Glutamatergic neuron (in vitro differentiated cells): Measurements from ENCODE around the gene BMPR1B. TPM values are rescaled to one million over a fixed set of nuclear protein-coding genes. Genes with fewer than 3 reads are reported as not detected.

Source experiments
- DNase-seq: peaks from one replicate; pipeline ENCODE4 v3.0.0; 2022
- H3K27ac Mint-ChIP-seq: one replicate; pipeline ENCODE4 v1.8.0; 2020; ENCODE audit warnings: mild to moderate bottlenecking, mixed read lengths, inconsistent platforms; ENCODE audit not compliant: unreplicated experiment
- H3K27me3 Mint-ChIP-seq: one replicate; pipeline ENCODE4 v1.8.0; 2020; ENCODE audit warnings: mild to moderate bottlenecking, moderate library complexity, mixed read lengths, inconsistent platforms; ENCODE audit not compliant: unreplicated experiment
- H3K36me3 Mint-ChIP-seq: one replicate; pipeline ENCODE4 v1.8.0; 2020; ENCODE audit warnings: mild to moderate bottlenecking, mixed read lengths, inconsistent platforms; ENCODE audit not compliant: unreplicated experiment
- H3K4me1 Mint-ChIP-seq: one replicate; pipeline ENCODE4 v1.8.0; 2020; ENCODE audit warnings: mild to moderate bottlenecking, low read depth, mixed read lengths, inconsistent platforms; ENCODE audit not compliant: unreplicated experiment
- H3K4me3 Mint-ChIP-seq: one replicate; pipeline ENCODE4 v1.8.0; 2020; ENCODE audit warnings: mild to moderate bottlenecking, mixed read lengths, inconsistent platforms; ENCODE audit not compliant: unreplicated experiment
- H3K9me3 Mint-ChIP-seq: one replicate; pipeline ENCODE4 v1.8.0; 2020; ENCODE audit warnings: mild to moderate bottlenecking, moderate library complexity, mixed read lengths, inconsistent platforms; ENCODE audit not compliant: unreplicated experiment
- total RNA-seq: library from RNA; stranded (reverse); fragmentation: NEBNext Ultra II Directional; extraction: Animal tissue kit (Norgen Biotek cat#: 25700); gene quantifications from one replicate; pipeline ENCODE4 v1.2.1, GENCODE V29; 2021; ENCODE audit not compliant: unreplicated experiment
- TF ChIP-seq, protein P1 (sequence below): fragments of 200-600 bp; sonication (generic); IDR thresholded peaks from one replicate; pipeline ENCODE4 v1.5.0; 2021; ENCODE audit not compliant: partially characterized antibody, unreplicated experiment

BMPR1B gene
- total RNA-seq, 1 donor from 2014 or later = 2.4 TPM

DNA sequence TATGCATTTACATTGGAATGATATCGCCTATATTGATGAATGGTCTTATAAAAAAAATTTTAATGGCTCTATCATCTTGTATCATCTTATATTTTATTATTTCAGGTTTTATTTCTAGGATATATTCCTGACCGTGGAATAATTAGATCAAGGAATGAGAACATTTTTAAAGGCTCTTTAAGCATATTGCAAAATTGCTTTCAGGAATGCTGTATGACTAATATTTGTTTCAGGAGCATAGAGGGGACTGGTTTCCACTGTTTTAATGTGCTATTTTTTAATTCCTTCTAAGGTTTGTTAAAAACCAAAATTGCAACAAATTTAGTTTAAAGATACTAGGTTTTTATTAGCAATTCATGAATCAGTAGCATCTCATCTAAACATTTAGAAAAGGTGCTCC is 120.2 kb downstream of the BMPR1B start:
- Mint-ChIP-seq H3K9me3 (no peaks in the 10 kb centered on the region), H3K4me3 (no peak overlapping the region), H3K27ac (no peak overlapping the region), H3K4me1 (no peaks in the 10 kb centered on the region), H3K36me3 (no peaks in the 10 kb centered on the region), H3K27me3 (no peaks in the 10 kb centered on the region)
- TF ChIP-seq, protein P1, sequence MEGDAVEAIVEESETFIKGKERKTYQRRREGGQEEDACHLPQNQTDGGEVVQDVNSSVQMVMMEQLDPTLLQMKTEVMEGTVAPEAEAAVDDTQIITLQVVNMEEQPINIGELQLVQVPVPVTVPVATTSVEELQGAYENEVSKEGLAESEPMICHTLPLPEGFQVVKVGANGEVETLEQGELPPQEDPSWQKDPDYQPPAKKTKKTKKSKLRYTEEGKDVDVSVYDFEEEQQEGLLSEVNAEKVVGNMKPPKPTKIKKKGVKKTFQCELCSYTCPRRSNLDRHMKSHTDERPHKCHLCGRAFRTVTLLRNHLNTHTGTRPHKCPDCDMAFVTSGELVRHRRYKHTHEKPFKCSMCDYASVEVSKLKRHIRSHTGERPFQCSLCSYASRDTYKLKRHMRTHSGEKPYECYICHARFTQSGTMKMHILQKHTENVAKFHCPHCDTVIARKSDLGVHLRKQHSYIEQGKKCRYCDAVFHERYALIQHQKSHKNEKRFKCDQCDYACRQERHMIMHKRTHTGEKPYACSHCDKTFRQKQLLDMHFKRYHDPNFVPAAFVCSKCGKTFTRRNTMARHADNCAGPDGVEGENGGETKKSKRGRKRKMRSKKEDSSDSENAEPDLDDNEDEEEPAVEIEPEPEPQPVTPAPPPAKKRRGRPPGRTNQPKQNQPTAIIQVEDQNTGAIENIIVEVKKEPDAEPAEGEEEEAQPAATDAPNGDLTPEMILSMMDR = no peak
- no peak for DNase-seq

- no peaks in the 10 kb centered on the region for H3K36me3 Mint-ChIP-seq
- no peak for DNase-seq
- no peak overlapping the region for H3K27ac Mint-ChIP-seq
- no peaks in the 10 kb centered on the region for H3K4me1 Mint-ChIP-seq
- no peaks in the 10 kb centered on the region for H3K27me3 Mint-ChIP-seq
- H3K9me3 Mint-ChIP-seq = no peaks in the 10 kb centered on the region
- TF ChIP-seq, protein P1 = no peak
- no peak overlapping the region for H3K4me3 Mint-ChIP-seq
Observed at GRCh38 chr4:94880956-94881355, 123.2 kb downstream of the BMPR1B start.

DNA sequence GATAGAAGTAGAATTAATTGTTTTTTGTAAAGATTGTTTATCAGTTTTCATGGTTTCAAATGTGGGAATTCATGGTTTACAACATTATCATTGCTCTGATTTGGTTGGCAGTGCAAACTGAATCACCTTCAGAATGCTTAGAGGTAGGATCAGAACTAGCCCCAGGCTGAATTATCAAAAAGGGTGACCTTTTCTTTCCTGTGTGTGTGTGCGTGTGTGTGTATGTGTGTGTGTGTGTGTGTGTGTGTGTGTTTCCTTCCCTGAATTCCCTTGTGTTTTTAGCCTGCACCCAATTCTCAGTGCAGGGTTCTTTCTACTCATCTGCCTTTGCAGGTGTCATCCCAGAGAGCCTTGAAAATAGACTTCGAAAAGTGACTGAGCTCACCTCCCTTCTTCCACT is 125.0 kb downstream of the BMPR1B start:
- TF ChIP-seq, protein P1 = no peak
- no peaks in the 10 kb centered on the region for H3K9me3 Mint-ChIP-seq
- no peaks in the 10 kb centered on the region for H3K27me3 Mint-ChIP-seq
- no peaks in the 10 kb centered on the region for H3K4me1 Mint-ChIP-seq
- no peak overlapping the region for H3K27ac Mint-ChIP-seq
- DNase-seq = no peak
- no peak overlapping the region for H3K4me3 Mint-ChIP-seq
- no peaks in the 10 kb centered on the region for H3K36me3 Mint-ChIP-seq

GRCh38 chr4:94887027-94887426 is 129.3 kb downstream of the BMPR1B start:
- no peaks in the 10 kb centered on the region for H3K27me3 Mint-ChIP-seq
- no peak overlapping the region for H3K4me3 Mint-ChIP-seq
- TF ChIP-seq, protein P1 = no peak
- H3K36me3 Mint-ChIP-seq = no peaks in the 10 kb centered on the region
- DNase-seq = no peak
- H3K9me3 Mint-ChIP-seq = no peaks in the 10 kb centered on the region
- H3K27ac Mint-ChIP-seq = no peak overlapping the region
- H3K4me1 Mint-ChIP-seq = peaks cover 3% of the 10 kb centered on the region

DNA sequence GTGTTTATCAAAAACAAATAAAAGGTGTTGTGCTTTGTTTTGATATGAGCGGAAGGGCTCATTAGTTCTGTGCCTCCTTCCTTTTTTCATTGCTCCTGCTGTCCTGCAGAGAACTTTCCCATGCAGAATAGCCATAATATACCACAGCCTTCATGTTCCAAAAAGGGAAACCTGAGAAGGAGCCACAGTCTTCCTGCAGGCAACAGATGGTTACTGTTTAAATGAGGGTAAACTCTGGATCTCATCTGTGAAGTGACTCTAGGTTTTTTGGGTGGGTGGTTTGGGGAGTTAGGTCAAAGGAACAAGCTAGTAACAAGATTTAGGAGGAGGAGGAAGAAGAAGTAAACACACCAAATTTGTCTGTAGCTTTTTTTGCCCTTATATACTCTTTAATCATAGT is 131.8 kb downstream of the BMPR1B start:
- no peak overlapping the region for H3K4me3 Mint-ChIP-seq
- no peaks in the 10 kb centered on the region for H3K9me3 Mint-ChIP-seq
- TF ChIP-seq, protein P1 = no peak
- no peak overlapping the region for H3K27ac Mint-ChIP-seq
- no peak for DNase-seq
- H3K36me3 Mint-ChIP-seq = no peaks in the 10 kb centered on the region
- peaks cover 8% of the 10 kb centered on the region for H3K4me1 Mint-ChIP-seq
- H3K27me3 Mint-ChIP-seq = no peaks in the 10 kb centered on the region
